Measurements from ENCODE around the gene HNRNPA2B1.
"Not testable (repeated sequence)": the region's sequence is repeated elsewhere in the genome, so short reads cannot be mapped to it uniquely, and the experiment has no call there.

The HNRNPA2B1 gene

GRCh38 chr7:26198133-26198780 lies 2.3 kb downstream of the HNRNPA2B1 start:
- DNase-seq (ENCODE audit: low read depth): no peak

DNA sequence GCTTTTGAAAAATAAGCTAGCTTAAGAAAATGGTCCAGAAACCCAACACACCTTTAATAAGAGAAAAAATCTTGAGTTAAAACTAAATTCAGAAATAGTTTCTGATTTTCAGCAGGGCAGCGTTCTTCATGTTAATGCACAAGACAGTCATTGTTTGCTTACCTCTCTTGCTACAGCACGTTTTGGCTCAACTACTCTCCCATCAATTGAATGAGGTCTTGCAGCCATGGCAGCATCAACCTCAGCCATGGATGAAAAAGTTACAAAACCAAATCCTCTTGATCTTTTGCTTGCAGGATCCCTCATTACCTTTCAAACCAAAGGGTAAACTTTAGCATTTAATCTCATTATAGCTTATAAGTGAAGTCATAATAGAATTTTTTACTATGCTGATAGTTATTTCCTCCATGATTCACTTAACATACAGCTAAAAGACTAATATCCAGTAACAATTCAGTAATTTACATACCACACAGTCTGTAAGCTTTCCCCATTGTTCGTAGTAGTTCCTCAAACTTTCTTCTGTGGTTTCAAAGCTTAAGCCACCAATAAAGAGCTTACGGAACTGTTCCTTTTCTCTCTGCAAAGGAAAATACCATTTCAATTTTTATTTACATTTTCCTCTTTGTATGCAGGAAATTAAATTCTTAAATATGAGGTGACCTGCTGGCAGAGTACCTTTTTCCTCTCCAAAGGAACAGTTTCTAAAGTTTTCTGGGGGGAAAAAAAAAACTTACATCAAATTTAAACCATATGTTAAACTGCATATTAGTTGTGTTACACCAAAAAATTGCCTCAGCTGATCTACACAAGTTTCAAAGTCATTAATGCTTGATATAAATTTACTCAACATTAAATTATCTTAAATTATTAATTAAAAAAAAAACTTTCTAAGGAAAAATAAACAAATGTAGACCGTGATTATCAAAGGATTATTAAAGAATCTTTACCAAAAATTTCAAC lies 3.1 kb downstream of the HNRNPA2B1 start:
- DNase-seq (ENCODE audit: low read depth): no peak

GRCh38 chr7:26195867-26196657 lies 4.5 kb downstream of the HNRNPA2B1 start:
- DNase-seq (ENCODE audit: low read depth): no peak

GRCh38 chr7:26195182-26195581 lies 5.4 kb downstream of the HNRNPA2B1 start:
- no peak for DNase-seq (ENCODE audit: low read depth)

DNA sequence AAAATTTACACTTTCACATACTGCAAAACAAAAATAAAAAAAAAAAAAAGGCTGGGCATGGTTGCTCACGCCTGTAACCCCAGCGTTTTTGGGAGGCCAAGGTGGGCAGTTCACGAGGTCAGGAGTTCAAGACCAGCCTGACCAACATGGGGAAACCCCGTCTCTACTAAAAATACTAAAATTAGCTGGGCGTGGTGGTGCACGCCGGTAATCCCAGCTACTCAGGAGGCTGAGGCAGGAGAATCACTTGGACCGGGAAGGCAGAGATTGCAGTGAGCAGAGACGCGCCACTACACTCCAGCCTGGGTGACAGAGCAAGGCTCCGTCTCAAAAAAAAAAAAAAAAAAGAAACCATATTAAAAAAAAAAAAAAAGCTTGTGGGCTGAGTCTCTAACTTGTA lies 5.8 kb downstream of the HNRNPA2B1 start:
- DNase-seq (ENCODE audit: low read depth): not testable (repeated sequence)

DNA sequence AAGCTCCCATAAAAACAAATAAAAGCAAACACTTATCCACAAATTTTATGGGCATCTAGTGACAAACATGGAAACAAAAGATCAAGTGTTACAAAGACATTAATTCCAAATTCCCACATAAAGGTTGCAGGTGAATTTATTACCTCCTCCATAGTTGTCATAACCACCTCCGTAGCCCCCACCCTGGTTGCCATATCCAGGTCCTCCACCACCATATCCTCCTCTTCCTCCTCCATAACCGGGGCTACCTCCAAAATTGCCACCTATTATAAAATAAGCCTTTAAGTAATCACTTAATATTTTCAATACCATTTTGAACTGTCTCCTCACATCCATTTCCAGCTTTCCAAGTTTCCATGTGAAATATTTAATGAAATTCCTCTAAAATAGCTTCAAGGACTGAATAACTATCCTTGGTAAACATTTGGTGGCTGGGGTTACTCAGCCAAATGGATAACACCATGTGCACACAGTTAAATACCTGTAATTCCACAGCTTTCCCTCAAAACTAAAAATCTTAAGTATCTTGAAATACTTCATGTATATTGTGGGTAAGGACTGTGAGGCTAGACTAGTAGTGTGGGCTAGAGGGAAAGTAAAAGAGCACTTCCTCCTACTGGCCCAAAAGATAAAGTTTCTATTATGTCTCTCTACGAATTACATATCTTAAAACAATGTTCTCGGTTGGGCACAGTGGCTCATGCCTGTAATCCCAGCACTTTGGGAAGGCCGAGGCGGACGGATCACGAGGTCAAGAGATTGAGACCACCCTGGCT lies 6.9 kb downstream of the HNRNPA2B1 start:
- DNase-seq (ENCODE audit: low read depth): no peak

DNA sequence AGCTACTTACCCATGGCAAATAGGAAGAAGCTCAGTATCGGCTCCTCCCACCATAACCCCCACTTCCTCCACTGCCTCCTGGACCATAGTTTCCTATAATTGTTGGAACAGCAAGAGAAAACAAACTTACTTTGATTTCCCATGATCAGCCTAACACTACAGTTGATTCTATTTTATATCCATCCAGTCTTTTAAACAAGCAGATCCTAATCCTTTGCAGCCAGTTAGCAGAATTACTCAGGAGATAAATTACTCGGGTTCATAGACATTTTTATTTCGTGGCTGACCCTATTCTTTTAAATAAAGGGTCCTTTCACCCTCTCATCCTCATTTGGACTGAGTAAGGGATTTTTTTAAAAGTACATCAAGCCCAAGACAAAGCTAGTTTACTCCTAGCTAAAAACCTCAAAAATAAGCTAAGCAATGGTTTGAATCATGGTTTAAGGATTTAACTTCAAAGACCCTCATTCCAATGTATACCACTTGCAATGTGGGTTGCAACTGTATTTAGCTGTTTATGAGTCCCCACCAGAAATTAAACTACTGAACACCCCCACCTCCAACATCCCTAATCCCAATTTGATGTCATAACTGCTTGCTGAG lies 8.0 kb downstream of the HNRNPA2B1 start:
- no peak for DNase-seq (ENCODE audit: low read depth)

- no peak for DNase-seq (ENCODE audit: low read depth)
Measured at GRCh38 chr7:26191974-26192479, 8.5 kb downstream of the HNRNPA2B1 start.

DNA sequence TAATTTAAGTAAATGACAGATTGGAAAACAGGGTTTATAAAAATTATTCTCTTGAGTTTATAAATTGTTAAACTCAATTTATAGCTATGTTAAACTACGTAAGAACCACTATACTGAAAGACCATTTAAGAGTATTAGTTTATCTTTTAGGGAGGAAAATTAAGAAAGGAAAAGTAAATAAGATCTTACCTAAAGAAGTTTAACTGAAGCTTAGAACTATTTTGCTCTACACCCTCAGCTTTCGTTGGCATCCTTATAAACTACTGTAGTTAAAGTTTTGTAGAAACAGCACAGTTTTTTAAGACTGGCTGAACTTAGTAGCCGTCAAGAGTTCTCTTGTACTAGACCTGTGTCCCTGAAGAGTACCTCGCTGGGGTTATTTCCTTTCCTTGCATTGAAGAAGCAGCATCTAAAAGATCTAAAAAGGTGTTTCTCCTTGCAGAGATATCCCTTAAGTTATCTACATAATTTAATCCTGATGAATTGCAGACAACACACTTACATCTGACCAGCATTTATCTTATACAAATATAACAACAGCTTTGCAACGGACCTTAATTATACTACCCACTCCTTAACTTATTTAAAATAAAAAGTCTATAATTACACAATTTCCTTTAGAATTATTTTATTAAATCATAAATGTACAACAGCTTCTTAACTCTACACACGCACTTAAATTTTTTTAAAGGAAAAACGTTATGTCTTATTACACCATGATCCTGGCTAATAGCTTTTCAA lies 9.1 kb downstream of the HNRNPA2B1 start:
- DNase-seq (ENCODE audit: low read depth): no peak

DNA sequence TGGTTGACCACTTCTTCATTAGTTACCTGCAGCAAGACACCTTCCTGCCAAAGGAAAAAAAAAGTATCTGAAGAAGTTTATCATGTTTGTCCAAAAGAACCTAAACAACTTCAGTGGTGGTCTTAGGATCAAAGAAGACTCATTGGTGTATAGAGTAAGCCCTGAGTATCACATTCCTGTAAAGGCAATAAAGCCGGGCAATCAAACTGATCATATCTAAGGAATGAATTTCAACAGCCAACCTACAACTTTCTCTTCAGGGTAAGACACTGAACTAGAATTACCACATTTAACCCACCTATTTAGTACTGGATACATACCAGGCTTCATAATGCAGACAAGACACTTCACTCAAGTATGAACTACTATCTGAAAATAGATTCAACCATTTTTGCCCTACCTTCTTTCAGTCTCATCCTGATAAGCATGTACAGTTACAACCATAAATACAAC lies 10.1 kb downstream of the HNRNPA2B1 start:
- DNase-seq (ENCODE audit: low read depth): no peak

- no peak for DNase-seq (ENCODE audit: low read depth)
Measured at GRCh38 chr7:26189697-26190096, 10.8 kb downstream of the HNRNPA2B1 start.

- no peak for DNase-seq (ENCODE audit: low read depth)
Measured at GRCh38 chr7:26188957-26189541, 11.5 kb downstream of the HNRNPA2B1 start.

DNA sequence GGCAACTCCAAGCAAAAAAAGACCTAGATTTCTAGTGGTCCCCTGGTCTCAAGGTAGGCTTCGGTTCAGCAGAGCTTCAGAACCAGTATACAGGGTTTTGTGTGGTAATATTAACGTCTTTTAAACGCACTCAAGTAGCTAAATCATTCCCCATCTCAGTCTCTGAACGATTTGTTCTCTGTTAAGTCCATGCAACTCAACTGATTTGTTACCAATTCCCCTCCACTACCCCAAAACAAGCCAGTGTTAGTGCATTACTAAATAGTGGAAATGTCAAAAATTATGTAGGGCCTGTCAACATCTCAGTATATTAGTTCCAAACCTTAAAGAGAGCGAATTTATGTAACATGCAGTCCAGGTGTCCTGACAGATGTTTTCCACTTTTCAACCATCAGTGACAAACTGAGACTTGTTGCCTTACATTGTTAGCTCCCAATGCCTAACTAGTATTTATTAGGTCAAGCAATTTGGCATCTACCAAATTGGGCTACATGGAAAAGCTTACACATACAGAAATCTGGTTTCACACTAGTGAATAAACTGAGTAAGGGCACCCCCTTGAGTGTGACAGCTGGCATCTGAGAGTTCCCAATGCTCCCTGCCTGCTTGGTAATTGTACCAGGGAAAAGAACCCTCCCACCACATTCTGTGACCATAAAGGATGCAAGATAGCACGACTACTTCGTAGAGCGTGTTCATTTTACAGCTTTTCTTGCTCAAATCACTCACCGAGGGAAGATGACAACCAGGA lies 12.2 kb downstream of the HNRNPA2B1 start:
- DNase-seq (ENCODE audit: low read depth): no peak

DNA sequence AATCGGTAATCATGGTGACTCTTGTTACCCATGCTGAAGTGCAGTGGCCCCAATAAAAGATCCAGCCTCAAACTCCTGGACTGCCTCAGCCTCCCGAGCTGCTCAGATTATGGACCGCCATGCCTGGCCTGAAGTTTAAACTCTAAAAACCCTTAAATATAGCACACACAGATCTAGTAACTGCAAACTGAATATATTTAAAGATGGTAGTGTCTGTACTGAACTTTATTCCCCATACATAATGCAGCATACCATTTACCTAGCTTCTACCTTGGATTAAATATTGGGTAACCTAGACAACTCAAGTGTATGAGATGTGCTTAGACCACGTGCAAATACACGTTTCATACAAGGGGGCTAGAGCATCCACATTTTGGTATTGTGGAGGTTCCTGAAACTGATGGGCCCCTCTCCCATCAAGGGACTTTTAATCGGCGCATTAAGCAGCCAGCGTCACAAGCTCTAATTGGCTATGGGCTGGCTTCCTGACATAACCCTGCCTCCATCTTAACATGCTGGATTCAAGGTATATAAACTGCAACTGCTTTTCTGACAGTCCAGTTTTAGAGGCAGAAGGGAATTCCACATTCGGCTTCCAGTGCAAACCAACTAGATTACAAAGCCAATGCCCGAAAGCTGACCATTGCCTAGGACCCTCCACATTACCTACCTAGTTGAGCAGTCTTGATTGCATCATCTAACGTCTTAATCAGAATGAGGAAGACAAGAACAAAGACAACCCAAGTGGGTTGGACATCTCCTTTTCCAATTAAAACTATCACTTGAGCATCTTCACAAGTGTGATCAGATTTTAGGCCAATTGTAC lies 13.0 kb downstream of the HNRNPA2B1 start:
- DNase-seq (ENCODE audit: low read depth): no peak

DNA sequence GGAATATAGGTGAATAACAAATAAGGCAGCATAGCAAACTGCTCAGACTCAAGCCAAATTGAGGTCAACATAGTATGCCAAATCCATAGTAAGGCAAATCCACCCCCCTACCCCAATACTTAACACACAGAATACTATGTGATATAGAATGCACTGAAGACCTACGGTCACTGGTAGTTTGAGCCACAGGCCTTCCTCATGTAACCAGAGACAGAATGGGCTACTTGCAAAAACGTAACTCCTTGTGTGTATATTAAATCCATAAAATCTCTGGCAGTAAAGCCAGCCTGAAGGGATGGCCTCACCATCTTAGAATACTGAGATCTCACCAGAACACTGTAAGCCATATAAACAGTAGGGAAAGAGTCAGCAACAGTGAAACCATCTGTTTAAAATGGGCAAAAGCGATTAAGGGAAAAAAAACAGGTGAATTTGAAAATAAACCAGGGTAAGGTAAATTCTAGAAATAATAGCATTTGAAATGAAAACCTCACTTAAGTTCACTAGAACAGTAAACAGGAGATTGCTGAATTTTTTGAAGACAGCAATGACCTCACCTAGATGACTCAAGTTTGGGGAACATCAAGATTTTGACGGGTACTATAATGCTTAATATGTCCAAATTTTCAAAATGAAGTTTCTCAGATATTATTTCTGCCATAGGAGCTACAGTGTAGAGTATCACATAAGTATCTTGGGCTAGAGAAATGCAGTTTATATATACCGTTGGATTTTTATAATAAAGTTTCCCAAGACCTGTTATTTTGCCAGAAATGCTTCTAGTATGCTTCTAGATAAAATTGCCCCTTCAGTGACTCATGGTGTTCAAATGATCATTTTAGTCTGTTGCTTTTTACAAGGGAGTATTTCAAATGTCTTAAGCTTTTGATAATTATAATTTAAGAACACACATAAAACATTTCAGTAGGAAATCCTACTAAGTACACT lies 13.9 kb downstream of the HNRNPA2B1 start:
- DNase-seq (ENCODE audit: low read depth): no peak

DNA sequence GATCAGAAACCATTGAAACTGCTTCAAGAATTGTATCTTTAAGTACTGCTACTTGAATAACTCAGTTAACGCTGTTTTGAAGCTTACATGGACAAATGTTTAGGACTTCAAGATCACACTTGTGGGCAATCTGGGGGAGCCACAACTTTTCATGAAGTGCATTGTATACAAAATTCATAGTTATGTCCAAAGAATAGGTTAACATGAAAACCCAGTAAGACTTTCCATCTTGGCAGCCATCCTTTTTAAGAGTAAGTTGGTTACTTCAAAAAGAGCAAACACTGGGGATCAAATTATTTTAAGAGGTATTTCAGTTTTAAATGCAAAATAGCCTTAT lies 14.7 kb downstream of the HNRNPA2B1 start:
- DNase-seq (ENCODE audit: low read depth): no peak

DNA sequence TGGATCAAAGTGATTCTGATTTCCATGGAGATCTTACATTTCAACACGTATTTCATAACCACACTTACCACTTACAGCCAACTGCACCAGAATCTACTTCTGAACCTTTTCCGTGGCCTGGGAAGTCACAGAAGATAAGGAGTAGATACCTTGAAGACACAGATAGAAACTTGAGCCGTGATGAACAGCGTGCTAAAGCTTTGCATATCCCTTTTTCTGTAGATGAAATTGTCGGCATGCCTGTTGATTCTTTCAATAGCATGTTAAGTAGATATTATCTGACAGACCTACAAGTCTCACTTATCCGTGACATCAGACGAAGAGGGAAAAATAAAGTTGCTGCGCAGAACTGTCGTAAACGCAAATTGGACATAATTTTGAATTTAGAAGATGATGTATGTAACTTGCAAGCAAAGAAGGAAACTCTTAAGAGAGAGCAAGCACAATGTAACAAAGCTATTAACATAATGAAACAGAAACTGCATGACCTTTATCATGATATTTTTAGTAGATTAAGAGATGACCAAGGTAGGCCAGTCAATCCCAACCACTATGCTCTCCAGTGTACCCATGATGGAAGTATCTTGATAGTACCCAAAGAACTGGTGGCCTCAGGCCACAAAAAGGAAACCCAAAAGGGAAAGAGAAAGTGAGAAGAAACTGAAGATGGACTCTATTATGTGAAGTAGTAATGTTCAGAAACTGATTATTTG lies 15.3 kb downstream of the HNRNPA2B1 start:
- DNase-seq (ENCODE audit: low read depth): no peak
